ENCODE data around the gene FYB1. TPM values are rescaled to one million over a fixed set of nuclear protein-coding genes. Genes with fewer than 3 reads are reported as not detected.

The FYB1 gene
- total RNA-seq, 1 experiment from 2014 or later, result not detected

GRCh38 chr5:39161578-39161977, 57.8 kb downstream of the FYB1 start:
- no peak overlapping the region for H2AK5ac ChIP-seq (ENCODE audit: insufficient read length, low read length)
- H3K27me3 Mint-ChIP-seq (ENCODE audit: low read depth), result no peaks in the 10 kb centered on the region; the same call in 1 of the 2 replicates
- H3K23me2 ChIP-seq (ENCODE audit: insufficient read length, low read depth, low read length, poor library complexity, severe bottlenecking), result no peaks in the 10 kb centered on the region
- no peak overlapping the region for H2BK20ac ChIP-seq (ENCODE audit: low read depth, low read length, poor library complexity, severe bottlenecking)
- no peak overlapping the region for H3K18ac ChIP-seq (ENCODE audit: insufficient read length, low read depth, low read length)
- no peak overlapping the region for H2AFZ ChIP-seq (ENCODE audit: low read length)
- no peak overlapping the region for H3T11ph ChIP-seq (ENCODE audit: low read length)
- no peaks in the 10 kb centered on the region for H3K79me1 ChIP-seq (ENCODE audit: insufficient read depth, low read depth, low read length, poor library complexity, severe bottlenecking)
- H3K27ac ChIP-seq (ENCODE audit: insufficient read length, low read depth, low read length), result no peak overlapping the region
- H3K14ac ChIP-seq (ENCODE audit: insufficient read depth, low read length), result no peak overlapping the region
- H3K4me1 ChIP-seq (ENCODE audit: insufficient read depth, low read length), result no peaks in the 10 kb centered on the region
- H2BK12ac ChIP-seq (ENCODE audit: insufficient read length, low read depth, low read length), result no peak overlapping the region
- no peaks in the 10 kb centered on the region for H3K27me3 ChIP-seq (ENCODE audit: insufficient read depth, low read length)
- H2BK120ac ChIP-seq (ENCODE audit: low read depth, low read length, poor library complexity, severe bottlenecking), result no peak overlapping the region
- no peak overlapping the region for H3K56ac ChIP-seq (ENCODE audit: insufficient read length, low read depth, low read length)
- H3K9ac ChIP-seq (ENCODE audit: extremely low read depth, insufficient read length, low read length), result no peak overlapping the region
- H2BK5ac ChIP-seq (ENCODE audit: insufficient read length, low read length), result no peak overlapping the region
- H3K4me2 ChIP-seq (ENCODE audit: insufficient read depth, insufficient read length, low read length), result no peak overlapping the region
- no peak overlapping the region for H3K4ac ChIP-seq (ENCODE audit: low read depth, low read length)
- H4K8ac ChIP-seq (replicated peaks; ENCODE audit: insufficient read length, low read depth, low read length), result no peak overlapping the region
- H4K5ac ChIP-seq (ENCODE audit: insufficient read length, low read depth, low read length), result no peak overlapping the region
- H3K4me1 Mint-ChIP-seq, result no peaks in the 10 kb centered on the region
- no peak overlapping the region for H3K27ac Mint-ChIP-seq
- no peak overlapping the region for H3K4me3 Mint-ChIP-seq
- DNase-seq, result no peak
- no peaks in the 10 kb centered on the region for H3K9me3 ChIP-seq (ENCODE audit: control insufficient read depth, low read depth, low read length)
- no peak for TF ChIP-seq CTCF (conservative IDR thresholded peaks at IDR 0.05)
- no peaks in the 10 kb centered on the region for H3K79me2 ChIP-seq (ENCODE audit: insufficient read depth, low read length)
- no peaks in the 10 kb centered on the region for H4K20me1 ChIP-seq (ENCODE audit: control insufficient read depth, insufficient read depth, insufficient read length)
- no peak overlapping the region for H4K91ac ChIP-seq (ENCODE audit: insufficient read length, low read depth, low read length)
- no peak overlapping the region for H3K23ac ChIP-seq (ENCODE audit: insufficient read length, low read depth, low read length)
- H3K9me3 Mint-ChIP-seq, result no peaks in the 10 kb centered on the region
- H3K36me3 Mint-ChIP-seq (ENCODE audit: insufficient read depth in 1 of 3, low read depth in 3 of 3), result no peaks in the 10 kb centered on the region
- no peak overlapping the region for H2BK15ac ChIP-seq (ENCODE audit: low read depth, low read length)

Data from H9 (cell line).